ENCODE results near the gene MX2. TPM values are rescaled to one million over a fixed set of nuclear protein-coding genes. Genes with fewer than 3 reads are reported as not detected.

Gene MX2
- total and polyA plus RNA-seq, 2 experiments from 2014 or later = 5.4 to 9.2 TPM

GRCh38 chr21:41321211-41321907 lies 40.5 kb upstream of the MX2 start:
- H3K36me3 ChIP-seq (ENCODE audit: insufficient read depth) = no peaks in the 10 kb centered on the region
- H3K27ac ChIP-seq (ENCODE audit: low read depth) = no peak overlapping the region
- no peaks in the 10 kb centered on the region for H4K20me1 ChIP-seq (replicated peaks; ENCODE audit: insufficient read depth)
- H2AFZ ChIP-seq = no peak overlapping the region
- peaks cover 11% of the 10 kb centered on the region; the same call in 1 of the 2 replicates for H3K27me3 ChIP-seq (ENCODE audit: insufficient read depth)
- DNase-seq (ENCODE audit: low spot score) = no peak
- H3K4me1 ChIP-seq (ENCODE audit: insufficient read depth) = peaks cover 5% of the 10 kb centered on the region
- Mint-ChIP-seq H3K27me3 (ENCODE audit: insufficient read depth, low read depth, poor library complexity) (peaks cover 9% of the 10 kb centered on the region), H3K4me1 (peaks cover 14% of the 10 kb centered on the region), H3K4me3 (no peak overlapping the region), H3K36me3 (ENCODE audit: low read depth) (no peaks in the 10 kb centered on the region), H3K27ac (no peak overlapping the region; the same call in 1 of the 2 replicates), H3K9me3 (no peaks in the 10 kb centered on the region; the same call in 2 of the 3 replicates)
- no peak for ATAC-seq
- TF ChIP-seq, protein P1, sequence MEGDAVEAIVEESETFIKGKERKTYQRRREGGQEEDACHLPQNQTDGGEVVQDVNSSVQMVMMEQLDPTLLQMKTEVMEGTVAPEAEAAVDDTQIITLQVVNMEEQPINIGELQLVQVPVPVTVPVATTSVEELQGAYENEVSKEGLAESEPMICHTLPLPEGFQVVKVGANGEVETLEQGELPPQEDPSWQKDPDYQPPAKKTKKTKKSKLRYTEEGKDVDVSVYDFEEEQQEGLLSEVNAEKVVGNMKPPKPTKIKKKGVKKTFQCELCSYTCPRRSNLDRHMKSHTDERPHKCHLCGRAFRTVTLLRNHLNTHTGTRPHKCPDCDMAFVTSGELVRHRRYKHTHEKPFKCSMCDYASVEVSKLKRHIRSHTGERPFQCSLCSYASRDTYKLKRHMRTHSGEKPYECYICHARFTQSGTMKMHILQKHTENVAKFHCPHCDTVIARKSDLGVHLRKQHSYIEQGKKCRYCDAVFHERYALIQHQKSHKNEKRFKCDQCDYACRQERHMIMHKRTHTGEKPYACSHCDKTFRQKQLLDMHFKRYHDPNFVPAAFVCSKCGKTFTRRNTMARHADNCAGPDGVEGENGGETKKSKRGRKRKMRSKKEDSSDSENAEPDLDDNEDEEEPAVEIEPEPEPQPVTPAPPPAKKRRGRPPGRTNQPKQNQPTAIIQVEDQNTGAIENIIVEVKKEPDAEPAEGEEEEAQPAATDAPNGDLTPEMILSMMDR (conservative IDR thresholded peaks at IDR 0.05; ENCODE audit: low read depth in 2 of 2) = no peak
- no peak for TF ChIP-seq NANOG (IDR thresholded peaks at IDR 0.05; ENCODE audit: borderline replicate concordance)
- no peak for TF ChIP-seq EZH2phosphoT487 (IDR thresholded peaks at IDR 0.05; ENCODE audit: unreplicated experiment)
- TF ChIP-seq REST (IDR thresholded peaks at IDR 0.05; ENCODE audit: unreplicated experiment) = no peak
- TF ChIP-seq STAT1 (IDR thresholded peaks at IDR 0.05; ENCODE audit: unreplicated experiment) = no peak
- TF ChIP-seq JUNB (IDR thresholded peaks at IDR 0.05; ENCODE audit: unreplicated experiment) = no peak
- no peak for TF ChIP-seq CREB1 (CRISPR knock-in tag; IDR thresholded peaks at IDR 0.05; ENCODE audit: low read depth)
- TF ChIP-seq, protein P2, sequence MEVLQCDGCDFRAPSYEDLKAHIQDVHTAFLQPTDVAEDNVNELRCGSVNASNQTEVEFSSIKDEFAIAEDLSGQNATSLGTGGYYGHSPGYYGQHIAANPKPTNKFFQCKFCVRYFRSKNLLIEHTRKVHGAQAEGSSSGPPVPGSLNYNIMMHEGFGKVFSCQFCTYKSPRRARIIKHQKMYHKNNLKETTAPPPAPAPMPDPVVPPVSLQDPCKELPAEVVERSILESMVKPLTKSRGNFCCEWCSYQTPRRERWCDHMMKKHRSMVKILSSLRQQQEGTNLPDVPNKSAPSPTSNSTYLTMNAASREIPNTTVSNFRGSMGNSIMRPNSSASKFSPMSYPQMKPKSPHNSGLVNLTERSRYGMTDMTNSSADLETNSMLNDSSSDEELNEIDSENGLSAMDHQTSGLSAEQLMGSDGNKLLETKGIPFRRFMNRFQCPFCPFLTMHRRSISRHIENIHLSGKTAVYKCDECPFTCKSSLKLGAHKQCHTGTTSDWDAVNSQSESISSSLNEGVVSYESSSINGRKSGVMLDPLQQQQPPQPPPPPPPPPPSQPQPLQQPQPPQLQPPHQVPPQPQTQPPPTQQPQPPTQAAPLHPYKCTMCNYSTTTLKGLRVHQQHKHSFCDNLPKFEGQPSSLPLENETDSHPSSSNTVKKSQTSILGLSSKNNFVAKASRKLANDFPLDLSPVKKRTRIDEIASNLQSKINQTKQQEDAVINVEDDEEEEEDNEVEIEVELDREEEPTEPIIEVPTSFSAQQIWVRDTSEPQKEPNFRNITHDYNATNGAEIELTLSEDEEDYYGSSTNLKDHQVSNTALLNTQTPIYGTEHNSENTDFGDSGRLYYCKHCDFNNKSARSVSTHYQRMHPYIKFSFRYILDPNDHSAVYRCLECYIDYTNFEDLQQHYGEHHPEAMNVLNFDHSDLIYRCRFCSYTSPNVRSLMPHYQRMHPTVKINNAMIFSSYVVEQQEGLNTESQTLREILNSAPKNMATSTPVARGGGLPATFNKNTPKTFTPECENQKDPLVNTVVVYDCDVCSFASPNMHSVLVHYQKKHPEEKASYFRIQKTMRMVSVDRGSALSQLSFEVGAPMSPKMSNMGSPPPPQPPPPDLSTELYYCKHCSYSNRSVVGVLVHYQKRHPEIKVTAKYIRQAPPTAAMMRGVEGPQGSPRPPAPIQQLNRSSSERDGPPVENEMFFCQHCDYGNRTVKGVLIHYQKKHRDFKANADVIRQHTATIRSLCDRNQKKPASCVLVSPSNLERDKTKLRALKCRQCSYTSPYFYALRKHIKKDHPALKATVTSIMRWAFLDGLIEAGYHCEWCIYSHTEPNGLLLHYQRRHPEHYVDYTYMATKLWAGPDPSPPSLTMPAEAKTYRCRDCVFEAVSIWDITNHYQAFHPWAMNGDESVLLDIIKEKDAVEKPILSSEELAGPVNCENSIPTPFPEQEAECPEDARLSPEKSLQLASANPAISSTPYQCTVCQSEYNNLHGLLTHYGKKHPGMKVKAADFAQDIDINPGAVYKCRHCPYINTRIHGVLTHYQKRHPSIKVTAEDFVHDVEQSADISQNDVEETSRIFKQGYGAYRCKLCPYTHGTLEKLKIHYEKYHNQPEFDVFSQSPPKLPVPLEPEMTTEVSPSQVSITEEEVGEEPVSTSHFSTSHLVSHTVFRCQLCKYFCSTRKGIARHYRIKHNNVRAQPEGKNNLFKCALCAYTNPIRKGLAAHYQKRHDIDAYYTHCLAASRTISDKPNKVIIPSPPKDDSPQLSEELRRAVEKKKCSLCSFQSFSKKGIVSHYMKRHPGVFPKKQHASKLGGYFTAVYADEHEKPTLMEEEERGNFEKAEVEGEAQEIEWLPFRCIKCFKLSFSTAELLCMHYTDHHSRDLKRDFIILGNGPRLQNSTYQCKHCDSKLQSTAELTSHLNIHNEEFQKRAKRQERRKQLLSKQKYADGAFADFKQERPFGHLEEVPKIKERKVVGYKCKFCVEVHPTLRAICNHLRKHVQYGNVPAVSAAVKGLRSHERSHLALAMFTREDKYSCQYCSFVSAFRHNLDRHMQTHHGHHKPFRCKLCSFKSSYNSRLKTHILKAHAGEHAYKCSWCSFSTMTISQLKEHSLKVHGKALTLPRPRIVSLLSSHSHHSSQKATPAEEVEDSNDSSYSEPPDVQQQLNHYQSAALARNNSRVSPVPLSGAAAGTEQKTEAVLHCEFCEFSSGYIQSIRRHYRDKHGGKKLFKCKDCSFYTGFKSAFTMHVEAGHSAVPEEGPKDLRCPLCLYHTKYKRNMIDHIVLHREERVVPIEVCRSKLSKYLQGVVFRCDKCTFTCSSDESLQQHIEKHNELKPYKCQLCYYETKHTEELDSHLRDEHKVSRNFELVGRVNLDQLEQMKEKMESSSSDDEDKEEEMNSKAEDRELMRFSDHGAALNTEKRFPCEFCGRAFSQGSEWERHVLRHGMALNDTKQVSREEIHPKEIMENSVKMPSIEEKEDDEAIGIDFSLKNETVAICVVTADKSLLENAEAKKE (CRISPR knock-in tag; IDR thresholded peaks at IDR 0.05) = no peak
- no peak for TF ChIP-seq POLR2AphosphoS5 (IDR thresholded peaks at IDR 0.05; ENCODE audit: low read depth)
- no peak for TF ChIP-seq ZNF331 (CRISPR knock-in tag; IDR thresholded peaks at IDR 0.05; ENCODE audit: low read depth)
- TF ChIP-seq ETS1 (IDR thresholded peaks at IDR 0.05) = no peak
- H3K4me2 ChIP-seq = no peak overlapping the region
- H3K4me3 ChIP-seq = no peak overlapping the region
- H3K9me2 ChIP-seq (ENCODE audit: insufficient read depth) = no peaks in the 10 kb centered on the region
- no peaks in the 10 kb centered on the region for H3F3A ChIP-seq (replicated peaks; ENCODE audit: low read depth)
- no peaks in the 10 kb centered on the region for H3K79me2 ChIP-seq (replicated peaks; ENCODE audit: insufficient read depth)
